ENCODE results near the gene DNMT3B.
"Not testable (repeated sequence)": the region's sequence is repeated elsewhere in the genome, so short reads cannot be mapped to it uniquely, and the experiment has no call there.

The DNMT3B gene

GRCh38 chr20:32764005-32764960, 2.1 kb downstream of the DNMT3B start:
- no peak for DNase-seq (ENCODE audit: low read depth)

DNA sequence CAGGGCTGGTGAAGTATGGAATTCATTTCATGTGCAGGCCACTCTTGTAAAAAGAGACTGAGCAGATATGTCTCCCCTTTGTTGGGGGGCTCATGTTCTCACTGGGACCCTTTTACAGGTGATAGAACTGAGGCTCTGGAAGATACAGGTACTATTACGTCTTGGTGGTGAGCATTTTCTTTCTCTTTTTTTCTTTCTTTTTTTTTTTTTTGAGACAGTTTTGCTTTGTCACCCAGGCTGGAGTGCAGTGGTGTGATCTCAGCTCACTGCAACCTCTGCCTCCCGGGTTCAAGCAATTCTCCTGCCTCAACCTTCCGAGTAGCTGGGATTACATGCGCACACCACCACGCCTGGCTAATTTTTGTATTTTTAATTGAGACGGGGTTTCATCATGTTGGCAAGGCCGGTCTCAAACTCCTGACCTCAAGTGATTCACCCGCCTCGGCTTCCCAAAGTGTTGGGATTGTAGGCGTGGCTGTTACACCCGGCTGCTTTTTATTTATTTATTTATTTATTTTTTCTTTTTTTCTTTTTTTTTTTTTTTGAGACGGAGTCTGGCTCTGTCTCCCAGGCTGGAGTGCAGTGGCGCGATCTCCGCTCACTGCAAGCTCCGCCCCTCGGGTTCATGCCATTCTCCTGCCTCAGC, 3.2 kb downstream of the DNMT3B start:
- not testable (repeated sequence) for DNase-seq (ENCODE audit: low read depth)

More at GRCh38 chr20:32764005-32764960, 2.1 kb downstream of the DNMT3B start:
- TF ChIP-seq, protein P1, sequence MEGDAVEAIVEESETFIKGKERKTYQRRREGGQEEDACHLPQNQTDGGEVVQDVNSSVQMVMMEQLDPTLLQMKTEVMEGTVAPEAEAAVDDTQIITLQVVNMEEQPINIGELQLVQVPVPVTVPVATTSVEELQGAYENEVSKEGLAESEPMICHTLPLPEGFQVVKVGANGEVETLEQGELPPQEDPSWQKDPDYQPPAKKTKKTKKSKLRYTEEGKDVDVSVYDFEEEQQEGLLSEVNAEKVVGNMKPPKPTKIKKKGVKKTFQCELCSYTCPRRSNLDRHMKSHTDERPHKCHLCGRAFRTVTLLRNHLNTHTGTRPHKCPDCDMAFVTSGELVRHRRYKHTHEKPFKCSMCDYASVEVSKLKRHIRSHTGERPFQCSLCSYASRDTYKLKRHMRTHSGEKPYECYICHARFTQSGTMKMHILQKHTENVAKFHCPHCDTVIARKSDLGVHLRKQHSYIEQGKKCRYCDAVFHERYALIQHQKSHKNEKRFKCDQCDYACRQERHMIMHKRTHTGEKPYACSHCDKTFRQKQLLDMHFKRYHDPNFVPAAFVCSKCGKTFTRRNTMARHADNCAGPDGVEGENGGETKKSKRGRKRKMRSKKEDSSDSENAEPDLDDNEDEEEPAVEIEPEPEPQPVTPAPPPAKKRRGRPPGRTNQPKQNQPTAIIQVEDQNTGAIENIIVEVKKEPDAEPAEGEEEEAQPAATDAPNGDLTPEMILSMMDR (IDR thresholded peaks at IDR 0.05; ENCODE audit: control insufficient read depth, extremely low read depth, insufficient read depth), result no peak
- no peak overlapping the region; the same call in 1 of the 2 replicates for H3K4me3 ChIP-seq (ENCODE audit: low read depth, low read length)

DNA sequence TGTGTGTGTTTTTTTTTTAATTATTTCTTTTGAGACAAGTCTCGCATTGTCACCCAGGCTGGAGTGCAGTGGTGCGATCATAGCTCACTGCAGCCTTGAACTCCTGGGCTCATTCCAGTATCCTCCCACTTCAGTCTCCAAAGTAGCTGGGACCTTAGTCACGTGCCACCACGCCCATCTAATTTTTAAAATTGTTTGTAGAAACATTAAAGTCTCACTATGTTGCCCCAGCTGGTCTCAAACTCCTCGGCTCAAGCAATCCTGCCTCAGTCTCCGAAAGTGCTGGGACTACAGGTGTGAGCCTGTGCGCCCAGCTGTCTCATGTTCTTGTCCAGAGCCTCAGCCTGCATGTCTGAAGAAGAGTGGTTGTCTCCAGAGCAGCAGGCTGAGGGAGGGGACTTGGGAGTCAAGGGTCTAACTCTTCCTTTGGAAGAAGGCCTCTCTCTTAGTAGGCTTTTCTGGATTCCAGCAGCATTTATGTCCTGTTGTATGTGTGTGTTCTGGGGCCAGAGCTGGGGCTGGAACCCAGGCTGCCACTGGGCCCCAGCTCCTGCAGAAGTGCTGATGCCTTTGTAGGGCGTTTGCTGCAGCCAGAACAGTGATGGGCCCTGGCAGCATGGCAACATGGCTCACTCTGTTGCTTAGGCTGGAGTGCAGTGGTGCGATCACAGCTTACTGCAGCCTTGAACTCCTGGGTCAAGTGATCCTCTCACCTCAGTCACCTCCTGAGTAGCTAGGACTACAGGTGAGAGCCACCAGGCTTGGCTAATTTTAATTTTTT, 5.4 kb downstream of the DNMT3B start:
- TF ChIP-seq, protein P1 (IDR thresholded peaks at IDR 0.05; ENCODE audit: control insufficient read depth, extremely low read depth, insufficient read depth), result no peak
- H3K4me3 ChIP-seq (ENCODE audit: low read depth, low read length), result no peak overlapping the region
- DNase-seq (ENCODE audit: low read depth), result no peak

More for the DNA sequence above, 3.2 kb downstream of the DNMT3B start:
- not testable (repeated sequence) for H3K4me3 ChIP-seq (ENCODE audit: low read depth, low read length)

- DNase-seq (ENCODE audit: low read depth), result no peak
- no peak overlapping the region for H3K4me3 ChIP-seq (ENCODE audit: low read depth, low read length)
- TF ChIP-seq, protein P1 (IDR thresholded peaks at IDR 0.05; ENCODE audit: control insufficient read depth, extremely low read depth, insufficient read depth), result no peak
These were observed 9.9 kb downstream of the DNMT3B start for GRCh38 chr20:32772046-32772445.

GRCh38 chr20:32773223-32773622, 11.0 kb downstream of the DNMT3B start:
- no peak overlapping the region for H3K4me3 ChIP-seq (ENCODE audit: low read depth, low read length)
- TF ChIP-seq, protein P1 (IDR thresholded peaks at IDR 0.05; ENCODE audit: control insufficient read depth, extremely low read depth, insufficient read depth), result no peak
- DNase-seq (ENCODE audit: low read depth), result no peak

DNA sequence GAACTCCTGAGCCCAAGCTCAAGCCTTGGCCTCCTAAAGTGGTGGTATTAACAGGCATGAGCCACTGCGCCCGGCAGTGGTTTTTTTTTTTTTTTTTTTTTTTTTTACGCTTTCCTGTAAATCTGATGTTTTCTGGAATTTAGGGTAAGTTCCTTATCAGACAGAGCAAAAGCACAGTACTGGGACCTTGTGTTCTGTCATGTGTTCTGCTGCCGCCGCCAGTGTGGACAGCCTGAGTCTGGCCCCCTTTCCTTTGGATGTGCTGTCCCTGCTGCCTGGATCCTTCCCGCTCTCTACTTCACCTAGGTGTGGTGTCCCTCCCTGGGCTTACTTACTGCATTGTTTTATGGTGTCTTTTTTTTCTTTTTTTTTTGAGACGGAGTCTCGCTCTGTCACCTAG, 11.7 kb downstream of the DNMT3B start:
- DNase-seq (ENCODE audit: low read depth), result no peak
- no peak overlapping the region for H3K4me3 ChIP-seq (ENCODE audit: low read depth, low read length)
- TF ChIP-seq, protein P1 (IDR thresholded peaks at IDR 0.05; ENCODE audit: control insufficient read depth, extremely low read depth, insufficient read depth), result no peak
